Keratinocyte (primary cell): Measurements from ENCODE around the gene BCL11B. TPM values are rescaled to one million over a fixed set of nuclear protein-coding genes. Genes with fewer than 3 reads are reported as not detected.

Experiments used
- DNase-seq: peaks from one replicate; pipeline ENCODE4 v3.0.0-alpha.2; 2011; ENCODE audit warnings: low read depth, missing footprints, low spot score
- FAIRE-seq: peaks from 2 replicates; lab custom pipeline; 2011; peaks lifted over from hg19 to GRCh38; lab: Jason Lieb, UNC
- H2AFZ ChIP-seq: 2 replicates; pipeline ENCODE4 v1.6.0; 2012; ENCODE audit warnings: low read length, control low read depth, inconsistent platforms; ENCODE audit not compliant: control insufficient read depth
- H3K27ac ChIP-seq: 2 replicates; pipeline ENCODE4 v1.5.1; 2011; ENCODE audit warnings: low read length; ENCODE audit not compliant: control insufficient read depth, insufficient read depth
- H3K27me3 ChIP-seq: 3 replicates; pipeline ENCODE4 v1.6.0; 2011; ENCODE audit warnings: low read length; ENCODE audit not compliant: control insufficient read depth, insufficient read depth; ENCODE audit errors: extremely low read depth
- H3K36me3 ChIP-seq, 2 experiments: 2 replicates in 1 of 2; 3 replicates in 1 of 2; pipeline ENCODE4 v1.5.1; 2011; ENCODE audit warnings: low read length in 2 of 2, mild to moderate bottlenecking in 1 of 2; ENCODE audit not compliant: control insufficient read depth in 2 of 2, insufficient read depth in 2 of 2; ENCODE audit errors: extremely low read depth in 1 of 2
- H3K4me1 ChIP-seq: 3 replicates; pipeline ENCODE4 v1.5.1; 2011; ENCODE audit warnings: low read length; ENCODE audit not compliant: control insufficient read depth, insufficient read depth; ENCODE audit errors: extremely low read depth
- H3K4me2 ChIP-seq: 3 replicates; pipeline ENCODE4 v1.6.0; 2011; ENCODE audit warnings: low read depth, low read length; ENCODE audit not compliant: control insufficient read depth, insufficient read depth; ENCODE audit errors: extremely low read depth
- H3K4me3 ChIP-seq, 3 experiments: fragments of 200-600 bp in 1 of 3; sonication (generic) in 1 of 3; 2 replicates in 2 of 3; 3 replicates in 1 of 3; pipeline ENCODE4 v1.5.1; 2011 to 2016; ENCODE audit warnings: low read length in 3 of 3, mild to moderate bottlenecking in 3 of 3, control low read depth in 2 of 3, inconsistent platforms in 1 of 3, low read depth in 1 of 3, mixed read lengths in 1 of 3, mixed run types in 1 of 3, moderate library complexity in 1 of 3; ENCODE audit not compliant: control insufficient read depth in 2 of 3, insufficient read depth in 2 of 3; ENCODE audit errors: extremely low read depth in 1 of 3
- H3K79me2 ChIP-seq: 2 replicates; pipeline ENCODE4 v1.6.0; 2012; ENCODE audit warnings: low read length; ENCODE audit not compliant: control insufficient read depth, insufficient read depth
- H3K9ac ChIP-seq: 3 replicates; pipeline ENCODE4 v1.6.0; 2011; ENCODE audit warnings: low read length; ENCODE audit not compliant: control insufficient read depth, insufficient read depth; ENCODE audit errors: extremely low read depth
- H3K9me1 ChIP-seq: 3 replicates; pipeline ENCODE4 v1.6.0; 2011; ENCODE audit warnings: low read length; ENCODE audit not compliant: control insufficient read depth, insufficient read depth; ENCODE audit errors: extremely low read depth
- H3K9me3 ChIP-seq: 2 replicates; pipeline ENCODE4 v1.5.1; 2012; ENCODE audit warnings: low read depth, low read length; ENCODE audit not compliant: control insufficient read depth
- H4K20me1 ChIP-seq: 3 replicates; pipeline ENCODE4 v1.6.0; 2011; ENCODE audit warnings: low read length; ENCODE audit not compliant: control insufficient read depth, insufficient read depth; ENCODE audit errors: extremely low read depth
- CTCF ChIP-seq, 3 experiments: IDR thresholded peaks in 1 of 3; conservative IDR thresholded peaks in 1 of 3; optimal IDR thresholded peaks in 1 of 3; 2 replicates in 2 of 3; 3 replicates in 1 of 3; pipeline versions ENCODE3 to v1.5.1; 2011; ENCODE audit warnings: low read length in 3 of 3, mild to moderate bottlenecking in 3 of 3, moderate library complexity in 2 of 3, control low read depth in 1 of 3, inconsistent platforms in 1 of 3; ENCODE audit not compliant: insufficient read depth in 2 of 3; ENCODE audit errors: extremely low read depth in 1 of 3
- EZH2 ChIP-seq: IDR thresholded peaks from one replicate; pipeline ENCODE4 v1.6.1; 2012; ENCODE audit warnings: inconsistent platforms, mild to moderate bottlenecking, low read length, moderate library complexity
- dilution Hi-C: fragments of 300-500 bp; cut with MboI; formaldehyde crosslinking; loops from one replicate; pipeline ENCODE4 v1.7.0; 2020; ENCODE audit warnings: low sequenced_read_pairs; ENCODE audit not compliant: extremely low pct_ligation_motif_present
- polyA plus RNA-seq, 5 experiments: library from polyadenylated mRNA; depleted of rRNA in 3 of 5; stranded (reverse) in 3 of 5; stranded (forward) in 1 of 5; unstranded in 1 of 5; fragments of >200 nt; gene quantifications; 1 replicate in 1 of 5; 2 replicates in 3 of 5; 3 replicates in 1 of 5; pipeline versions ENCODE4 v1.2.1 to v1.2.3, GENCODE V29; 2011 to 2012; ENCODE audit warnings: missing spikeins in 2 of 5, low read depth in 1 of 5, low replicate concordance in 1 of 5

BCL11B gene
- polyA plus RNA-seq, 1 donor (not counting 4 experiments of a cell fraction or from before 2014, with no cell fraction given), result 5.2 TPM

- no peak overlapping the region for H3K9ac ChIP-seq
- H3K36me3 ChIP-seq, result no peaks in the 10 kb centered on the region
- no peaks in the 10 kb centered on the region for H3K9me1 ChIP-seq
- H3K4me2 ChIP-seq, result no peak overlapping the region
- dilution Hi-C loops, result no loop called here
- no peaks in the 10 kb centered on the region for H3K79me2 ChIP-seq
- FAIRE-seq (no peak), DNase-seq (no peak)
- peaks cover 2% of the 10 kb centered on the region for H3K4me1 ChIP-seq
- no peak overlapping the region for H2AFZ ChIP-seq
- H4K20me1 ChIP-seq, result no peaks in the 10 kb centered on the region
- peaks cover 8% of the 10 kb centered on the region for H3K27me3 ChIP-seq
- no peaks in the 10 kb centered on the region for H3K9me3 ChIP-seq
- H3K4me3 ChIP-seq, result no peak overlapping the region
- no peak for TF ChIP-seq EZH2
- no peak for TF ChIP-seq CTCF (optimal IDR thresholded peaks at IDR 0.05 in 1 of 3, IDR thresholded peaks at IDR 0.05 in 1 of 3, conservative IDR thresholded peaks at IDR 0.05 in 1 of 3; ENCODE audit: extremely low read depth in 1 of 3, insufficient read depth in 2 of 3, low read length in 3 of 3)
- H3K27ac ChIP-seq, result no peak overlapping the region
Observed at GRCh38 chr14:99157676-99158075, 114.3 kb downstream of the BCL11B start.

GRCh38 chr14:99157246-99157645 is 114.8 kb downstream of the BCL11B start:
- Histone ChIP-seq H3K4me3 (no peak overlapping the region), H3K79me2 (no peaks in the 10 kb centered on the region), H3K9me3 (no peaks in the 10 kb centered on the region), H3K9ac (no peak overlapping the region), H3K36me3 (no peaks in the 10 kb centered on the region), H3K4me2 (no peak overlapping the region), H3K4me1 (peaks cover 2% of the 10 kb centered on the region), H2AFZ (no peak overlapping the region), H3K27ac (no peak overlapping the region), H4K20me1 (no peaks in the 10 kb centered on the region), H3K9me1 (no peaks in the 10 kb centered on the region), H3K27me3 (peaks cover 8% of the 10 kb centered on the region)
- no peak for FAIRE-seq
- no peak for DNase-seq
- dilution Hi-C loops, result no loop called here
- TF ChIP-seq CTCF (optimal IDR thresholded peaks at IDR 0.05 in 1 of 3, IDR thresholded peaks at IDR 0.05 in 1 of 3, conservative IDR thresholded peaks at IDR 0.05 in 1 of 3; ENCODE audit: extremely low read depth in 1 of 3, insufficient read depth in 2 of 3, low read length in 3 of 3), result no peak
- TF ChIP-seq EZH2, result no peak
